Osteocyte (in vitro differentiated cells): ENCODE results near the gene IFNA10. TPM values are rescaled to one million over a fixed set of nuclear protein-coding genes. Genes with fewer than 3 reads are reported as not detected.
"Not testable (repeated sequence)": the region's sequence is repeated elsewhere in the genome, so short reads cannot be mapped to it uniquely, and the experiment has no call there.

ENCODE experiments used
- DNase-seq: peaks from one replicate; pipeline ENCODE4 v3.0.0; 2021; ENCODE audit warnings: mixed read lengths; ENCODE audit not compliant: unreplicated experiment; ENCODE audit errors: extremely low spot score
- H3K27ac Mint-ChIP-seq: one replicate; pipeline ENCODE4 v1.8.0; 2021; ENCODE audit warnings: mild to moderate bottlenecking, mixed read lengths; ENCODE audit not compliant: unreplicated experiment
- H3K27me3 Mint-ChIP-seq: one replicate; pipeline ENCODE4 v1.8.0; 2021; ENCODE audit warnings: mixed read lengths; ENCODE audit not compliant: unreplicated experiment
- H3K36me3 Mint-ChIP-seq: one replicate; pipeline ENCODE4 v1.8.0; 2021; ENCODE audit warnings: mixed read lengths; ENCODE audit not compliant: unreplicated experiment
- H3K4me1 Mint-ChIP-seq: one replicate; pipeline ENCODE4 v1.8.0; 2021; ENCODE audit warnings: mixed read lengths; ENCODE audit not compliant: unreplicated experiment
- H3K4me3 Mint-ChIP-seq: one replicate; pipeline ENCODE4 v1.8.0; 2021; ENCODE audit warnings: mild to moderate bottlenecking, moderate library complexity, mixed read lengths; ENCODE audit not compliant: unreplicated experiment
- H3K9me3 Mint-ChIP-seq: one replicate; pipeline ENCODE4 v1.8.0; 2021; ENCODE audit warnings: mixed read lengths; ENCODE audit not compliant: unreplicated experiment
- CTCF ChIP-seq: fragments of 200-600 bp; sonication (generic); IDR thresholded peaks from 2 replicates; pipeline ENCODE4 v1.5.0; 2021; ENCODE audit warnings: antibody characterized with exemption, mild to moderate bottlenecking, moderate library complexity
- total RNA-seq: library from RNA; stranded (reverse); gene quantifications from 2 replicates; pipeline ENCODE4 v1.2.1, GENCODE V29; 2021

IFNA10 gene
- total RNA-seq, 1 donor from 2014 or later: not detected

- TF ChIP-seq CTCF: no peak
- no peaks in the 10 kb centered on the region for H3K4me1 Mint-ChIP-seq
- no peak overlapping the region for H3K4me3 Mint-ChIP-seq
- H3K27me3 Mint-ChIP-seq: peaks cover 40% of the 10 kb centered on the region
- H3K27ac Mint-ChIP-seq: no peak overlapping the region
- H3K9me3 Mint-ChIP-seq: no peaks in the 10 kb centered on the region
- peak; percentile 54 for DNase-seq
- no peaks in the 10 kb centered on the region for H3K36me3 Mint-ChIP-seq
These were observed 26.3 kb upstream of the IFNA10 start for GRCh38 chr9:21233258-21233657.

- H3K27ac Mint-ChIP-seq: no peak within 1 kb of the TSS
- TF ChIP-seq CTCF: no peak
- no peak within 1 kb of the TSS for H3K4me3 Mint-ChIP-seq
- H3K27me3 Mint-ChIP-seq: peaks cover 26% of the 10 kb centered on the region
- no peaks in the 10 kb centered on the region for H3K36me3 Mint-ChIP-seq
- DNase-seq: no peak
- H3K9me3 Mint-ChIP-seq: no peaks in the 10 kb centered on the region
- no peaks in the 10 kb centered on the region for H3K4me1 Mint-ChIP-seq
These were observed 21.2 kb upstream of the IFNA10 start, which contains the start of gene IFNA17 for GRCh38 chr9:21228122-21228521. IFNA17 (minus strand) TSS chr9:21228222; CDS start chr9:21228173, 49 bp downstream.

GRCh38 chr9:21217211-21217610, 10.3 kb upstream of the IFNA10 start, which contains the start of gene IFNA16:
IFNA16 (minus strand) TSS chr9:21217311; CDS start chr9:21217305, 6 bp downstream.
- H3K9me3 Mint-ChIP-seq, H3K27ac Mint-ChIP-seq, H3K36me3 Mint-ChIP-seq, H3K4me3 Mint-ChIP-seq, H3K4me1 Mint-ChIP-seq, DNase-seq: not testable (repeated sequence)
- peaks cover 31% of the 10 kb centered on the region for H3K27me3 Mint-ChIP-seq

- H3K4me1 Mint-ChIP-seq, H3K4me3 Mint-ChIP-seq, H3K36me3 Mint-ChIP-seq, H3K27ac Mint-ChIP-seq, H3K9me3 Mint-ChIP-seq, DNase-seq: not testable (repeated sequence)
- TF ChIP-seq CTCF: peak; percentile 22
- peaks cover 28% of the 10 kb centered on the region for H3K27me3 Mint-ChIP-seq
These were observed 6.7 kb upstream of the IFNA10 start for GRCh38 chr9:21213411-21214326.

GRCh38 chr9:21212160-21212559, 5.2 kb upstream of the IFNA10 start:
- not testable (repeated sequence) for DNase-seq, H3K9me3 Mint-ChIP-seq, H3K36me3 Mint-ChIP-seq, H3K4me1 Mint-ChIP-seq, H3K27ac Mint-ChIP-seq, H3K4me3 Mint-ChIP-seq
- peaks cover 25% of the 10 kb centered on the region for H3K27me3 Mint-ChIP-seq

- H3K9me3 Mint-ChIP-seq, H3K4me3 Mint-ChIP-seq, H3K4me1 Mint-ChIP-seq, DNase-seq, H3K27ac Mint-ChIP-seq, H3K36me3 Mint-ChIP-seq: not testable (repeated sequence)
- H3K27me3 Mint-ChIP-seq: peaks cover 32% of the 10 kb centered on the region
These were observed 3.8 kb upstream of the IFNA10 start for GRCh38 chr9:21210782-21211181.
